Measurements from ENCODE around the gene PPP2R2D. TPM values are rescaled to one million over a fixed set of nuclear protein-coding genes. Genes with fewer than 3 reads are reported as not detected.

The PPP2R2D gene
- total RNA-seq, 1 donor from 2014 or later, result 37.2 TPM

- DNase-seq (ENCODE audit: low read depth, low spot score), result no peak
Observed at GRCh38 chr10:131886237-131886636, 14.6 kb upstream of the PPP2R2D start.

GRCh38 chr10:131888186-131888604, 12.6 kb upstream of the PPP2R2D start:
- no peak for DNase-seq (ENCODE audit: low read depth, low spot score)

- DNase-seq (ENCODE audit: low read depth, low spot score), result no peak
Observed at GRCh38 chr10:131889755-131890154, 11.1 kb upstream of the PPP2R2D start.

GRCh38 chr10:131890276-131891195, 10.3 kb upstream of the PPP2R2D start:
- no peak for DNase-seq (ENCODE audit: low read depth, low spot score)

GRCh38 chr10:131891196-131891928, 9.4 kb upstream of the PPP2R2D start:
- no peak for DNase-seq (ENCODE audit: low read depth, low spot score)

- no peak for DNase-seq (ENCODE audit: low read depth, low spot score)
Observed at GRCh38 chr10:131891929-131892805, 8.6 kb upstream of the PPP2R2D start.

GRCh38 chr10:131892806-131893675, 7.8 kb upstream of the PPP2R2D start:
- DNase-seq (ENCODE audit: low read depth, low spot score), result no peak

- DNase-seq (ENCODE audit: low read depth, low spot score), result no peak
Observed at GRCh38 chr10:131895116-131895515, 5.7 kb upstream of the PPP2R2D start.

- DNase-seq (ENCODE audit: low read depth, low spot score), result no peak
Observed at GRCh38 chr10:131896403-131896802, 4.4 kb upstream of the PPP2R2D start.

- DNase-seq (ENCODE audit: low read depth, low spot score), result no peak
Observed at GRCh38 chr10:131897297-131897899, 3.4 kb upstream of the PPP2R2D start.

GRCh38 chr10:131898061-131898460, 2.7 kb upstream of the PPP2R2D start:
- DNase-seq (ENCODE audit: low read depth, low spot score), result no peak

GRCh38 chr10:131898713-131899112, 2.1 kb upstream of the PPP2R2D start:
- DNase-seq (ENCODE audit: low read depth, low spot score), result no peak

GRCh38 chr10:131899116-131899690, 1.6 kb upstream of the PPP2R2D start:
- no peak for DNase-seq (ENCODE audit: low read depth, low spot score)

GRCh38 chr10:131899695-131900349, 986 bp upstream of the PPP2R2D start:
- DNase-seq (ENCODE audit: low read depth, low spot score), result no peak

- DNase-seq (ENCODE audit: low read depth, low spot score), result no peak
Observed at GRCh38 chr10:131901181-131901829, 497 bp downstream of the PPP2R2D start.

- DNase-seq (ENCODE audit: low read depth, low spot score), result no peak
Observed at GRCh38 chr10:131902211-131902610, 1.4 kb downstream of the PPP2R2D start.

- DNase-seq (ENCODE audit: low read depth, low spot score), result no peak
Observed at GRCh38 chr10:131902691-131903090, 1.9 kb downstream of the PPP2R2D start.

GRCh38 chr10:131905267-131905571, 4.4 kb downstream of the PPP2R2D start:
- DNase-seq (ENCODE audit: low read depth, low spot score), result no peak
